Measurements from ENCODE around the gene NUMA1.
A peak's percentile ranks its signal among the peaks of the same experiment; 100 is the strongest.

The NUMA1 gene

GRCh38 chr11:72080326-72081183 lies at the start of gene NUMA1, which contains the start of gene LRRC51:
TSS of gene NUMA1 (minus strand) at chr11:72080542. CDS start at chr11:72035943, 44,599 bp downstream.
TSS of gene LRRC51 (plus strand) at chr11:72080850. CDS start at chr11:72089084, 8,234 bp downstream.
- Histone ChIP-seq H3K4me1 (peaks cover 40 to 74% (median 49%) of the 10 kb centered on the region in 10 experiments), H4K20me1 (peaks cover 0 to 35% (median 8%) of the 10 kb centered on the region in 11 experiments; a peak in 8 of 22 replicates), H3K27me3 (no peaks in the 10 kb centered on the region), H3K27ac (peak within 1 kb of the TSS; percentile 70 to 93 (median 85)), H3K4me2 (peak within 1 kb of the TSS; percentile 82 to 95 (median 90)), H3K9me3 (replicated peaks in 1 of 11) (no peaks in the 10 kb centered on the region), H3K36me3 (peaks cover 6 to 34% (median 12%) of the 10 kb centered on the region in 11 experiments; a peak in 18 of 22 replicates), H3K4me3 (peak within 1 kb of the TSS; percentile 68 to 84 (median 74)), H3K9ac (peak within 1 kb of the TSS; percentile 79 to 90 (median 86))
- TF ChIP-seq Cebpa-rat (IDR thresholded peaks at IDR 0.05) = no peak

- Histone ChIP-seq H3K9ac (no peak overlapping the region), H3K27ac (no peak overlapping the region), H3K4me3 (no peak overlapping the region), H3K9me3 (replicated peaks in 1 of 11) (peaks cover 53 to 66% (median 59%) of the 10 kb centered on the region in 11 experiments), H3K36me3 (no peaks in the 10 kb centered on the region), H4K20me1 (no peaks in the 10 kb centered on the region), H3K4me2 (no peak overlapping the region), H3K4me1 (peaks cover 0 to 27% (median 3%) of the 10 kb centered on the region in 10 experiments; a peak in 10 of 20 replicates), H3K27me3 (no peaks in the 10 kb centered on the region)
- no peak for TF ChIP-seq Cebpa-rat (IDR thresholded peaks at IDR 0.05)
These were observed 49.0 kb upstream of the NUMA1 start for GRCh38 chr11:72129381-72129780.

- Histone ChIP-seq H3K4me2 (no peak overlapping the region), H3K27ac (no peak overlapping the region), H3K4me3 (no peak overlapping the region; a peak in 1 of 20 replicates), H3K9ac (no peak overlapping the region), H4K20me1 (no peaks in the 10 kb centered on the region), H3K27me3 (no peaks in the 10 kb centered on the region), H3K4me1 (peaks cover 0 to 14% (median under 1%) of the 10 kb centered on the region in 10 experiments; a peak in 10 of 20 replicates), H3K36me3 (no peaks in the 10 kb centered on the region), H3K9me3 (replicated peaks in 1 of 11) (peaks cover 61 to 79% (median 67%) of the 10 kb centered on the region in 11 experiments)
- TF ChIP-seq Cebpa-rat (IDR thresholded peaks at IDR 0.05) = no peak
These were observed 47.6 kb upstream of the NUMA1 start for GRCh38 chr11:72127923-72128322.

GRCh38 chr11:72125956-72126355 lies 45.6 kb upstream of the NUMA1 start:
- no peak for TF ChIP-seq Cebpa-rat (IDR thresholded peaks at IDR 0.05)
- no peaks in the 10 kb centered on the region for H3K36me3 ChIP-seq
- no peak overlapping the region for H3K9ac ChIP-seq
- no peak overlapping the region for H3K4me3 ChIP-seq
- peaks cover 61 to 77% (median 67%) of the 10 kb centered on the region in 11 experiments for H3K9me3 ChIP-seq (replicated peaks in 1 of 11)
- no peaks in the 10 kb centered on the region for H4K20me1 ChIP-seq
- no peaks in the 10 kb centered on the region for H3K4me1 ChIP-seq
- H3K27ac ChIP-seq = no peak overlapping the region
- H3K4me2 ChIP-seq = no peak overlapping the region
- no peaks in the 10 kb centered on the region; a peak in 1 of 22 replicates for H3K27me3 ChIP-seq

- Histone ChIP-seq H3K4me2 (no peak overlapping the region), H3K36me3 (no peaks in the 10 kb centered on the region), H3K9me3 (replicated peaks in 1 of 11) (peaks cover 54 to 62% (median 56%) of the 10 kb centered on the region in 11 experiments), H3K4me3 (no peak overlapping the region), H4K20me1 (no peaks in the 10 kb centered on the region), H3K27me3 (no peaks in the 10 kb centered on the region; a peak in 1 of 22 replicates), H3K27ac (no peak overlapping the region), H3K4me1 (no peaks in the 10 kb centered on the region), H3K9ac (no peak overlapping the region)
- TF ChIP-seq Cebpa-rat (IDR thresholded peaks at IDR 0.05) = no peak
These were observed 43.7 kb upstream of the NUMA1 start for GRCh38 chr11:72124046-72124445.

- H3K4me1 ChIP-seq = no peaks in the 10 kb centered on the region
- no peaks in the 10 kb centered on the region; a peak in 1 of 22 replicates for H3K27me3 ChIP-seq
- H3K27ac ChIP-seq = no peak overlapping the region
- H3K4me2 ChIP-seq = no peak overlapping the region
- no peak overlapping the region for H3K4me3 ChIP-seq
- no peaks in the 10 kb centered on the region for H3K36me3 ChIP-seq
- no peak overlapping the region for H3K9ac ChIP-seq
- H3K9me3 ChIP-seq (replicated peaks in 1 of 11) = peaks cover 45 to 53% (median 47%) of the 10 kb centered on the region in 11 experiments
- no peaks in the 10 kb centered on the region for H4K20me1 ChIP-seq
- no peak for TF ChIP-seq Cebpa-rat (IDR thresholded peaks at IDR 0.05)
These were observed 42.8 kb upstream of the NUMA1 start for GRCh38 chr11:72123117-72123653.

GRCh38 chr11:72122607-72123006 lies 42.3 kb upstream of the NUMA1 start:
- Histone ChIP-seq H3K4me3 (no peak overlapping the region), H3K27me3 (no peaks in the 10 kb centered on the region; a peak in 1 of 22 replicates), H3K27ac (no peak overlapping the region), H3K9ac (no peak overlapping the region), H3K4me2 (no peak overlapping the region), H4K20me1 (no peaks in the 10 kb centered on the region), H3K4me1 (no peaks in the 10 kb centered on the region), H3K36me3 (no peaks in the 10 kb centered on the region), H3K9me3 (replicated peaks in 1 of 11) (peaks cover 39 to 47% (median 41%) of the 10 kb centered on the region in 11 experiments)
- TF ChIP-seq Cebpa-rat (IDR thresholded peaks at IDR 0.05) = no peak

GRCh38 chr11:72120930-72121329 lies 40.6 kb upstream of the NUMA1 start:
- H3K9me3 ChIP-seq (replicated peaks in 1 of 11) = peaks cover 23 to 31% (median 25%) of the 10 kb centered on the region in 11 experiments
- no peak for TF ChIP-seq Cebpa-rat (IDR thresholded peaks at IDR 0.05)
- H3K36me3 ChIP-seq = no peaks in the 10 kb centered on the region
- H3K4me2 ChIP-seq = no peak overlapping the region
- no peaks in the 10 kb centered on the region; a peak in 1 of 22 replicates for H3K27me3 ChIP-seq
- no peaks in the 10 kb centered on the region for H3K4me1 ChIP-seq
- H4K20me1 ChIP-seq = no peaks in the 10 kb centered on the region
- no peak overlapping the region for H3K27ac ChIP-seq
- H3K4me3 ChIP-seq = no peak overlapping the region
- no peak overlapping the region for H3K9ac ChIP-seq

- Histone ChIP-seq H3K4me1 (no peaks in the 10 kb centered on the region), H3K36me3 (no peaks in the 10 kb centered on the region), H3K4me3 (no peak overlapping the region), H3K4me2 (no peak overlapping the region), H3K9ac (no peak overlapping the region), H3K27me3 (no peaks in the 10 kb centered on the region; a peak in 1 of 22 replicates), H3K27ac (no peak overlapping the region), H3K9me3 (replicated peaks in 1 of 11) (peaks cover 5 to 13% (median 7%) of the 10 kb centered on the region in 11 experiments), H4K20me1 (no peaks in the 10 kb centered on the region)
- TF ChIP-seq Cebpa-rat (IDR thresholded peaks at IDR 0.05) = no peak
These were observed 38.9 kb upstream of the NUMA1 start for GRCh38 chr11:72119198-72119597.

All from BLaER1 treated with 17β-estradiol and CSF1 and Interleukin-3, amounts not matched to agents 10 nM and 100 nM (cell line).